Epidermal melanocyte (primary cell): Measurements from ENCODE around the gene CTR9.
A peak's percentile ranks its signal among the peaks of the same experiment; 100 is the strongest.

ENCODE experiments used
- DNase-seq: peaks from one replicate; pipeline ENCODE4 v3.0.0; 2011; ENCODE audit warnings: low spot score; ENCODE audit not compliant: insufficient read length

CTR9 gene

DNA sequence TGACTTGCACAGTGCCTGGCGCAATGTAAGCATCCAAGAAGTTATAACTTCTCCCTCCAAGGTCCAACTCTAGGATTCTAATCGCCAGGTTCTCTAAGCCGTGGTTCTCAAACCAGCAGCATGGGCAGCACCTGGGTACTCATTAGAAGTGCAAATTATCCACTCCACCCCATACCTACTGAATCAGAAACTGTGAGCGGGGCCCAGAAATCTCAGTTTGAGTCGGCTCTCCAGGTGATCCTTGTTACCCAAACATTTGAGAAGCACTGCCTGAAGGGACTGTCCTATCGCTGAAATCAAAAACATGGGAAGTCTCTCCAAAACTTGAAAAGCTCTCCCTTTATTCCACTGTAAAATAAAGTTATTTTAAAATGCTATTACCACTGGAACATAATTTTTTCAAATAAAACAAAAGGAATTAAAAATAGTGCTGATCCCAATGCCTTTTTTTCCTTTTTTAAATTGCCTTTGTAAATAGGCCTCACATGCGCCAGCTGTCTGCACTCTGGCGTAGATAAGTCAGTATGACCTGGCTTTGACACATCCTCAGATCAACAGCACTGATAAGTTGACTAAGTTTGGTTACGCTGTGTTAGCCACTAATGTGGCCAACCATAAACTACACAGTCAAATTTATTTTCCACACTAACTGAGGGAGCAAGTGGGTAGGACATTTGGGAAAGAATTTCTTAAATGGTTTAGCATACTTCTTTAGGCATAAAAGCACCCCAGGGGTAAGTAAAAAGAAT lies 8.4 kb upstream of the CTR9 start:
- no peak for DNase-seq

DNA sequence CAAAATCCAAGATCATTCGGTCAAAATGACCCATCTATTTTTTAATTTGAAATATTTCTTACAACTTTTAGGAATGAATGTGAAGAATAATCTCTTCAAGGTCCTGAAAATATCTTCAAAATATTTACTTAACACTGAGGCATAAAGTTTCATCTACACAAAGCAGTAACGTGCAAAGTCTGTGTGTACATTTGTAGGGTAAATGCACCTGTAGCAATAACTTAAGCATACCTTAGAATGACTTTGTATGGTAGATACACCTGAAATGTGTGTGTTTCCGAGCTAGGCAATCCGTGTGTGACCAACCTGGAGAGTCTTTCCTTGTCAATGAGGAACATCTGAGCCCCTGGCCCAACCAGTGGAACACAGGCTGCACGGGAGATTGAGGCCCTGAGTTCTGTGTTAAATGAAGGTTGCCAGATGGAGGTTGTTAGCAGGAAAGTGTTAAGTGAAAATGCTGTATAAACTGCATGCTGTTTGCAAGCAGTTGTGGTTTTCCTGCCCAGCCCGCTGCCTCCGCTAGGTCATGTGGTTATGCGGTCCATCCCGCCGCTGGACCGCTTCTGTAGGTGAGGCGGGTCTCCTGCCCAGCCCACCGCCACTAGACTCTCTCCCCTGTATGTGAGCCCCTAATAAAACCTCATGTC lies 7.6 kb upstream of the CTR9 start:
- no peak for DNase-seq

DNA sequence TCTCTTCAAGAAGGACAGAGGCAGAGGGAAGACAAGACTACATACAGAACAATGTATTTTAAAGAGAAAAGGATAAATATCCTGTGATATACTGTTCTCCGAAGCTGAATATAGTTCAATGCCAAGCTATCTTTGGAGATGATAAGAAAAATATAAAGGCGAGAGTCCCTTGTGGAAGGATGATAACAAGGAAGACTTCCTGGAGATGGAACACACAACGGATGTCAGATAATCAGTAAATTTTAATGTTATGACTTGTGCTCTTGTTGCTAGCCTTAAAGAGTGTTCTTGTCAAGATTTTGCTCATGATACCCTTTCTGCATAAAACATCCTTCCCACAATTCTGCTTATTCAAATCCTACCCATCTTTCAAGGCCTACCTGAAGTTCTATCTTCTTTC lies 6.8 kb upstream of the CTR9 start:
- DNase-seq = no peak

DNA sequence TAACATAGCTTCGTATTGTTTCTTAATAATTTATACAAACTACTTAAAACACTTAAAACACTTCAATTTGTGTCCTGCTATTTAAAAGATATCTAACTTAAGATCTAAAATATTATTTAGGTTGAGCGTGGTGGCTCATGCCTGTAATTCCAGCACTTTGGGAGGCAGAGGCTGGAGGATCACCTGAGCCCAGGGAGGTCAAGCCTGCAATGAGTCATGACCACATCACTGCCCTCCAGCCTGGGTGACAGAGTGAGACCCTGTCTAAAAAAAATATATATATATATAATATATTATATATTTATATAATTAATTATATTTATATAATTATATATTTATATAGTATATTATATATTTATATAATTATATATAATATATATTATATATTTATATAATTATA lies 4.2 kb upstream of the CTR9 start:
- no peak for DNase-seq

DNA sequence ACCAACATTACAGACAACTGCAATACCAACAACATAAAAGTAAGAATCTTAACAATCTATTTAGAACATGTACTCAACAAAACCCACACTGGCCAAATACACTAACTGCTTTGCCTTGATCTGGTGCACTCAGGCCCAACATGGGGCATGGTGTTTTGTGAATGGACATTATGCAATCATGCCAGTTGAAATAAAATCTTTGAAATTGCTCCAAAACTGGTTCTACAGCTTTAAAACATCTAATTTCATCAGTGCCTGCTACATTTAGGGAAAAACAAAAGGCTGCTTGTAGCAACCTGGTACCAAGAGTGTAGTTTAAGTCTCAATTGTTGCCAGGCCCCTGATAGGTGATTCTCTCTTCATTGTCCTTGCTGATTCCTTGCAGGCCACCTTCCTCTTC lies 3.3 kb upstream of the CTR9 start:
- DNase-seq = no peak

DNA sequence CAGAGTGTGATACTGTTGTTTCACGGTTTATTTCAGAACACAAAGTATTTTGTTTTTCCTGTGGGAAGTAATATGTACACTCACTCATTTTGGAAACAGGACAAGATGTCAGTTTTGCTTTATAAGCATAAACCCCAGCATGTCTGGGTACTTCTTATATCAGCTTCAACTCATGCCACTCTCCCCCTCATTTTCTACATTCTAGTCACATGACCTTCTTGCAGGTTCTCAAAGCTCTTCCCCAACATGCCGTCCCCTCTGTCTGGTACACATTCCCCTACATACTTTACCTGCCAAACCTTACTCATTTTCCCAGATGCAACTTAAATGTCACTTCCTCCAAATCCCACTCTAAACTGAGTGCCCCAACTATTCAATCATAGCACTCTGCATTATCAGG lies 1.6 kb upstream of the CTR9 start:
- no peak for DNase-seq

DNA sequence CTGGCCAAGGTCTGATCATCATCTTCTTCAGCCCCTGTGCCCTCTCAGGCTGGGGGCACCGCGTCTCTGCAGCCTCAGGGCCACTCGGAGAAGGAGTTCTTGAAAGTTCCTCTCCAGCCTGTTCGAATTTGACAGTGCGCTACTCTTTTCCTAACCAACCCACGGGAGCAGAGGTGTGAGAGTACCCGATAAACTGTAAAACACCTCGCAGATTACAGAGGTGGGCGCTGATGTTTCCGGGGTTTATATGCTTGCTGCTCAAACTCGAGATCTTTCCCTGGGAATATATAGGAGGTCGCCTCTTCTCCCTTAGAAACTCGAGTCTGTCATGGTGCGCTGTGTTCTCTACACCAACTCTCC lies 515 bp downstream of the CTR9 start:
- DNase-seq = no peak

DNA sequence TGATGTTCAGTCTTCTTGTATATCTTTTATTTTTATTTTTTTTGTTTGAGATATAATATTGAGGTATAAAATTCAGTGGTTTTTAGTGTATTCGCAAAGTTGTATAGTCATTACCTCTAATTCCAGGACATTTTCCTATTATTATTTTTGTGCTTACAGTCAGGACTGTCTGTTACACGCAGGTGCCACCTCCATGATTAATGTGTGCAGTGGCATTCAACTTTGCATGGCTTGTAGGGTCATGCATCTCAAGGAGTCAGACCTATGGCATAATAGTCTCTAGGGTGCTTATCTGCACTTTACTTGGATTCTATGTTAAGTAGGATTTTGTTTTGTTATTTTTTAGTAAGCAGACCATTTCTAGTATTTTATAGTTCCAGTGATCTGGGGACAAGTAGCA lies 1.0 kb downstream of the CTR9 start:
- DNase-seq = no peak

DNA sequence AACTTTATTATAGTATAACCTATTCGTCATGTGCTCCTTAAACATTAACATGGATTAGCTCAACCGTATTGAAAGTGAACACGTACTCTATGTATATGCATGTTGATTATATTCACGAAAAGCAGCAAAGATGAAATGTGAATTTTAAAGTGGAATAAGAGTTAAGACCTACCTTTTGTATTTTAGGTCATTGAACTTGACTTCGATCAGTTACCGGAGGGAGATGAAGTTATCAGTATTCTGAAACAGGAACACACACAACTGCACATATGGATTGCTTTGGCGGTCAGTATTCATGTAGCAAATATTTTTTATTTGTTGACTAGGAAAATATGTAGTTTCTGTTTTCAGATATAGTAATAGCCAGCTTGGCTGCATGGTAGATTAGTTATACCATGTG lies 1.4 kb downstream of the CTR9 start:
- no peak for DNase-seq

DNA sequence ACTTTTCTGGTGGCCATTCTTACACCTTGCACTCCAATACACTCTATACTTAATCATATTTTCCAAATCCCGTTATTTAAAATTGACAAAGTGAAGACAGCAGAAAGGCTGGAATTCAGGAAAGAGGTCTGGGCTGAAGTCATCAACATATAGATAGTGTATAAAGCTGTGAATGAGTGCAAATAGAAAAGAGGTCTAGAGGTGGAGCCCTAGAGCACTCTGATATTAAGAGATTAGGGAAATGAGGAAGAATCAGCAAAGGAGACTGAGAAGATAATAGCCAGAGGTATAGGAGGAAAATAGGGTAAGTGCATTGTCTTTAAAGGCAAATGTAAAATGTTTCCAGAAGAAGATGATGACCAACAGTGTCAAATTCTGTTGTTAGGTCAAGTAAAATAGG lies 7.9 kb downstream of the CTR9 start:
- DNase-seq = no peak

DNA sequence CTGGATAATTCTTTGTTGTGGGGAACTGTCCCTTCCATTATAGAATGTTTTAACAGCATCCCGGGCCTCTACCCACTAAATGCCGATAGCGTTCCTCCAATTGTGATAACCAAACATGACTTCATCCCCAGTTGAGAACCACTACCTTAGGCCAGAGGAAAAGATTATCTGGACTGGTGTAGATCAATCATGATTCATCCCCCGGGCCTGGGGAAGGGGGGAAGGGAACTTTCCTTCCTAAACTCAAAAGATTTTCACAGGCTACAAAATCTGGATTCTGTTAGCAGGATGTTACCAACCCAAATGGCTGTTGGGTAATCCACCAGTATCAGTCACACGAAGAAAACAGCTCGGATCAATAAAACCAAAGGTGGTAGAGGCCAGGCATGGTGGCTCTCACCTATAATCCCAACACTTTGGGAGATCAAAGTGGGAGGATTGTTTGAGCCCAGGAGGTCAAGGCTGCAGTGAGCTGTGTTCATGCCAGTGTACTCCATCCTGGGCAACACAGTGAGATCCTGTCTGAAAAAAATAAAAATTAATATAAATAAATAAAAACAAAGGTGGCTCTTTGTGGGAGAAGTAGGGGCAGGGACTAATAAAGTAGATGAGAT lies 10.1 kb downstream of the CTR9 start:
- DNase-seq = no peak

DNA sequence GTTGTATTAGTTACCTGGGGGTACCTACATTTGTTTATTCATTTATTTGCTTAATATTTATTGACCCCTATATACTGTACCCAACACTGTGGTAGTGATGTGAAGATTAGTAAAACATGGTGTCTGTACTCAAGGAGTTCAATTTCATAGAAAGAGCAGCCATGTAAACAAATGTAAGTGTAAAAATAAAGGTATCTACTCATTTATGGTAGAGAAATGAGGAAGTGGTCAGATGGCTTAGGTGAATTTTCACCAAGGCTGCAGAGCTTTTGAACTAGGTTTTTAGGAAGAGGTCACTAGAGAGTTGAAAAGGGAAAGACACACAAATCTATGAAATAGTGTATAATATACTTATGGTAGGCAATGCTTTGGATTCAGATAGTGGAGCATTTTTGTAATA lies 11.1 kb downstream of the CTR9 start:
- DNase-seq = no peak

DNA sequence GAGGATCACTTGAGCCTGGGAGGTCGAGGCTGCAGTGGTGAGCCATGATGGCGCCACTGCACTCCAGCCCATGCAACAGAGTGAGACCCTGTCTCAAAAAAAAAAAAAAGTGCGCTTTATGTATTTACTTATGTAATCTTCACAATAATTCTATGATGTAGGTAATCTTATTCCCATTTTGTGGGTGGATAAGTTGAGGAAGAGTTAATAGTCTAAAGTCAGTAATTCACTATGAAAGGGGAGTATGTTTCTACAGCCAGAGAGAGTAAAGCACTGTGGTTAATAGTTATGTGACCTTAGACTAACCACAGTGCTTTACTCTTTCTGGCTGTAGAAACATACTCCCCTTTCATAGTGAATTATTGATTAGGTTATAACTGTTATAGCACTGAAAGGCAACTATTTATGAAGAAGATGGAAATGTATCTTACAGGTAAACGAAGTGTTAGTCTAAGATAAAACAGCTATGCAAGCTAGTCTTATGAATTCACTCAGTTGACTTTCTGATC lies 11.9 kb downstream of the CTR9 start:
- no peak for DNase-seq

DNA sequence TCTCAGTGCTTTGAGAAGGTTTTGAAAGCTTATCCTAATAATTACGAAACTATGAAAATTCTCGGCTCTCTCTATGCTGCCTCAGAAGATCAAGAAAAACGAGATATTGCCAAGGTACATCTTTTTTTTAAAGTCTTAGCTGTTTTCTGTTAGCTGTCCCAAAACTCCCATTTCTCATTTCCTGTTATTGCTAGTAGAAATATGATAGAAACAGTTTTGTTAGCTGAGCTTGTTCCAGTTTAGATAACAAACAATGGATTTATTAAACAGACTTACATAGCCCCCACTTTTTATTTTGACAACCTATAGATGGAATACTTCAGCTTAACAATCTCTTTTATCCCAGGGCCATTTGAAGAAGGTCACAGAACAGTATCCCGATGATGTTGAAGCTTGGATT lies 12.7 kb downstream of the CTR9 start:
- DNase-seq = no peak

DNA sequence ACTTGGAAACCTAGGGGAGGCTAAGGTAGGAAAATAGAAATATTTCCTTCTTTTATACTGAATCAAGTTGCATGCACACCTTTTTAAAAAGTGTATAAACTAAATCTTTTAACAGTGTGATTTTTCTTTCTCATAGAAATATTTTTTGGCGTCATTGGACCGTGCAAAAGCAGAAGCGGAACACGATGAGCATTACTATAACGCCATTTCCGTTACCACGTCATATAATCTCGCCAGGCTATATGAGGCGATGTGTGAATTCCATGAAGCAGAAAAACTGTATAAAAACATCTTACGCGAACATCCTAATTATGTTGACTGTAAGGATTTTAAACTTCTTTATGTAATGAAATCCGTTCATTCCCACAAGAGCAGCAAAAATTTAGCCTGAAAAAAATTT lies 13.4 kb downstream of the CTR9 start:
- no peak for DNase-seq

DNA sequence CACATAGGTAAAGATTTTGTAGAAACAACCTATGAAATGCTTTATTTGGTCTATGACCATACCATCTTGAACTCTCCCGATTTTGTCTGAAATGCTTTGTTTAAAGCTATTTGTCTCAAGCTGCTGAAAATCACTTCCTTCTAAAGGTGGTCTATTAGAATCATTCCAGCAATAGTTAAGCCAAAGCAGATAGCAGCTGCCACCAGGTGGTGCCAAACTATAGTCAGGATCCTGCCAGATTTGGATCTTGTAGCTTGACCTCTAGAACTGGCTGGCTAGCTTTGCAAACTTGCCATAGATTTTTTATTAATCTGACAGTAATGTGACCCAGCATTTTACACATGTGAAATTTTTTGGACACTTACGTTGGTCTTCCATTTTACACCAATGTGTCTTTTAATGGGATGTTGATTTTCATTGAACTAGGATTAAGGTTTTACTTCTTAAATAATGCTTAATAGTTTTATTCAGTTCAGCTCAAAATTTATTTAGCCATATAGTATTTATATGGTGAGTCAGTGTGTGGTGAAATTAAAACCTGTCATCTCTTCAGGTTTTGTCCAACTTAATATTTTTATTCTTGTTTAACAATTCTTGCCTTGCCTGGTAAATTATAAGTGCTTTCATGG lies 19.7 kb downstream of the CTR9 start:
- peak; percentile 36 for DNase-seq

DNA sequence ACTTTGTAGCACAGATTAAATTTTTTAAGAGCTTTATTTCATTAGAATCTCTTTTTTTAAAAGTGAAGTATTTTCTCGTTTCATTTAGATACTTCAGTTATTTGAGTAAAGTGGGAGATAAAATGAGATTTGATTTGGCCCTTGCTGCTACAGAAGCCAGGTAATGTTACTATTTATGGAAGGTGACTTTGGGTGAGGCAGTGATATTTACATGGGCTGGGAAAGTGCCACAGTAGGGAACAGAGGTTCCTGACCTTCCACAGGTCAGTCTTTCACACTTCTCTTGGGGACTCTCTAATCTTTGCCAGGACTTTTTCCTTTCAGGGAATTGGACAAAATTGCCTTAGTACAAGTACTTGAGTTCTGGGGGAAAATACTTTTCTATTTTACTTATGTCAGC lies 20.4 kb downstream of the CTR9 start:
- no peak for DNase-seq

DNA sequence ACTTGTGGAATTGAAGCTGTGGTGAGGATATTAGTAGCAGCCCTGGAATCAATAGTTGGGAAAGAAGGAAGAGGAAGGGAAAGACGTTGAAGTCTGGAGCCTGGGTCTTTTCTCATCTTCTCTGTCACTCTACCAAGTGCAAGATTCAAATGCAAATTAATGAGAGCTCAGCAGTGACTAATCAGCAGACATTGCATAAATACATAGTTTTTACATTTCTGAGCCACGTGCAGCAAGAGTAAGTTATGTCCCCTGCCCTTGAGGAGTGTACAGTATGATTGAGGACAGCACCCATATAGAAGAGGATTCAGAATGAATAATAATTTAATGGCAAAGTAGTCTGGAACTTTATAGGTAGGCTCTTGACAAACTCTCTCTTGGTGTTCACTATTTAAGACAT lies 23.8 kb downstream of the CTR9 start:
- DNase-seq = no peak

DNA sequence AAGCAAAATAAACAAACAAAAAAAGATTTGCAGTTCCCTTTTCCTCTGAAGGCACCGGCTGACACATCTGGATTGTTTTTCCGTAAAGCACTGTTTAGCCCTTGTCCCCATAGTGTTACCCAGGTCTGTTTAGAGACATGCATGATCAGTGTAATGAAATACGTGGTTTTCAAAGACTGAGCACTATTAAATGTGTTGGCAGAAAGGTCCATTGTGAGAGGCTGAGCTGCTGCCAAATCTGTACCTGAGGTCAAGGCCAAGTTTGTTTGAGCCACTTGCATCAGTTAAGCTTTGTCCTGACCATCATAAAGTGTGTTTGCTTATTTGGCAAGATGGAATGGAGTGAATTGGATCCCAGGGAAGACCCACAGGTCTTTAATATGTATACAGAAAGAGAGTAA lies 26.3 kb downstream of the CTR9 start:
- DNase-seq = no peak

DNA sequence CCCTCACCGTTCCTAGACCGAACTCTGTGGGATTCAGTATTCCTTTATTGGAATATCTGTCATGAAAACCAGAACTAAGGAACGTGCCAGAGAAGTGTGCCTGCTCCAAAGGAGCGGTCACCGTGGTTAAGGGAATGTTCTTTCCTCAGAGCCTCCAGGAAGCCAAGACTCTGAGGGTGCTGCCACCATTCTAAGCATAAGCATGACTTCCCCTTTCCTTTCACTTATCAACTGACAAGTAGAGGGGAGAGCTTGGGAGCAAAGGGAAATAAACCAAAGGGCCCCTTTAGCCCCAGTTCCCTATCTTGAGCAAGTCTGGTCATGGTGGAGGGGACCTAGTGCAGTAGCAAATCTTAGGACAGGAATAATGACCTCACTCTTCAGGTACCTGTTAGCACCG lies 26.8 kb downstream of the CTR9 start:
- no peak for DNase-seq

DNA sequence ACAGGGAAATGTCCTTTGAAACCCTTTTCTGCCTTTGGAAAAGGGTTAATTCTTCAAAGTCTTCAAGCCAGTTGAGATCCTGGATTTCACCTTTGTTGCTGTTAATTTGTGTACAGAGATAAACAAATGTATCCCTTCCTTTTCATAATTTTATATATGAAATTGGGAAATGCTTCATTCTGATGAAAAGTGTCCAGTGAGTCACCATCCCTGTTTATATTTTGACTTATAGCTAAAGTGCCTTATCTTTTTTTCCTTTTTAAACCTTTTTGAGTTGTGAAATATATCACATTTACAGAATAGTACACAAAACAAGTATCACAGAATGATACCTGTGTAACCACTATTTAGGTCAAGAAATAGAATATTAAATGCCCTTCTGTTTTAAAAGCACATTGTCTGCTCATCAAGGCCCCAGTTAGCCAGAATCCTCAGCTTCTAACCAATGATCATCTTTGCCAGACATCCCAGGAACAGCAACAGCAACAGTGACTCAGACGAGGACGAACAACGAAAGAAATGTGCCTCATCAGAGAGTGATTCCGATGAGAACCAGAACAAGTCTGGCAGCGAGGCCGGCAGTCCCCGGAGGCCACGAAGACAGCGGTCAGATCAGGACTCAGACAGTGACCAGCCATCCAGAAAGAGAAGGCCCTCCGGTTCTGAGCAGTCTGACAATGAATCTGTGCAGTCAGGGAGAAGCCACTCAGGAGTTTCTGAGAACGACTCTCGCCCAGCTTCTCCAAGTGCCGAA lies 27.3 kb downstream of the CTR9 start:
- no peak for DNase-seq

DNA sequence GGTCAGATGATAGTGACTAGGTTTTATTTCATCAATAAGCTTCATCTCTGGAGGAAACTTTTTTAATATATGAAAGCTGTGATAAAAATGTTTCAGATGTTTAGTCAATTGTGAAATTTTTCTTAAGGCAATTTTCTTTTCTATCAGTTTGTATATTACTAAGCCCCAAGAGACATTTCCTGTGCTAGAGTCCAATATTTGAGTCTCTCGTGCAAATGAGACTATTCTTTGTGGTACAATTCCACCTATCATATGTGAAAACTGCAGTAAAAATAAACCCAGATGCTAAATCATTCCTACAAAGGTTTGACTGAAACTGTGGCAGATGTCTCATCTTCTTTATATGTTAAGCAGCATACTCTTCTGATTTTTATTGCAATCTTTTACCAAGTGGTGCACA lies 28.0 kb downstream of the CTR9 start:
- DNase-seq = no peak
